ENCODE results near the gene PLXNA3.

GRCh38 chrX:154485150-154486051 is 27.3 kb downstream of the PLXNA3 start:
- TF ChIP-seq EZH2 (IDR thresholded peaks at IDR 0.05; ENCODE audit: insufficient read depth, poor library complexity, severe bottlenecking) (no peak), EZH2phosphoT487 (IDR thresholded peaks at IDR 0.05; ENCODE audit: insufficient read depth, low read depth) (no peak)
